ENCODE measurements around the gene EIF2D.
"Not testable (repeated sequence)": the region's sequence is repeated elsewhere in the genome, so short reads cannot be mapped to it uniquely, and the experiment has no call there.

Gene EIF2D

GRCh38 chr1:206635978-206636345 is 23.7 kb upstream of the EIF2D start:
- no peak for DNase-seq (ENCODE audit: low read depth)

- peak; percentile 93 for DNase-seq (ENCODE audit: low read depth)
Observed at GRCh38 chr1:206635080-206635977, 23.1 kb upstream of the EIF2D start, which contains the start of gene DYRK3. DYRK3 (plus strand) TSS chr1:206635536; CDS start chr1:206635704, 168 bp downstream.

GRCh38 chr1:206634365-206635079 is 22.3 kb upstream of the EIF2D start:
- peak; percentile 83 for DNase-seq (ENCODE audit: low read depth)

GRCh38 chr1:206633708-206634121 is 21.4 kb upstream of the EIF2D start:
- DNase-seq (ENCODE audit: low read depth): peak; percentile 82

- peak; percentile 82 for DNase-seq (ENCODE audit: low read depth)
Observed at GRCh38 chr1:206631085-206631509, 18.8 kb upstream of the EIF2D start.

GRCh38 chr1:206628916-206629315 is 16.7 kb upstream of the EIF2D start:
- no peak for DNase-seq (ENCODE audit: low read depth)

GRCh38 chr1:206626396-206626795 is 14.1 kb upstream of the EIF2D start:
- not testable (repeated sequence) for DNase-seq (ENCODE audit: low read depth)

- DNase-seq (ENCODE audit: low read depth): no peak
Observed at GRCh38 chr1:206609229-206609991, 2.9 kb downstream of the EIF2D start.

GRCh38 chr1:206608108-206608698 is 4.1 kb downstream of the EIF2D start:
- DNase-seq (ENCODE audit: low read depth): peak; percentile 23

GRCh38 chr1:206606867-206607266 is 5.4 kb downstream of the EIF2D start:
- no peak for DNase-seq (ENCODE audit: low read depth)

- no peak for DNase-seq (ENCODE audit: low read depth)
Observed at GRCh38 chr1:206604861-206605260, 7.4 kb downstream of the EIF2D start.

GRCh38 chr1:206600527-206600926 is 11.7 kb downstream of the EIF2D start:
- peak; percentile 65 for DNase-seq (ENCODE audit: low read depth)

GRCh38 chr1:206596319-206596666 is 16.0 kb downstream of the EIF2D start:
- no peak for DNase-seq (ENCODE audit: low read depth)

- DNase-seq (ENCODE audit: low read depth): no peak
Observed at GRCh38 chr1:206595581-206596318, 16.5 kb downstream of the EIF2D start.

GRCh38 chr1:206593351-206593925 is 18.8 kb downstream of the EIF2D start:
- no peak for DNase-seq (ENCODE audit: low read depth)

- no peak for DNase-seq (ENCODE audit: low read depth)
Observed at GRCh38 chr1:206591696-206592095, 20.6 kb downstream of the EIF2D start.

- DNase-seq (ENCODE audit: low read depth): no peak
Observed at GRCh38 chr1:206591226-206591625, 21.0 kb downstream of the EIF2D start.

- peak; percentile 16 for DNase-seq (ENCODE audit: low read depth)
Observed at GRCh38 chr1:206590025-206590758, 22.1 kb downstream of the EIF2D start.

GRCh38 chr1:206589206-206589605 is 23.1 kb downstream of the EIF2D start:
- peak; percentile 73 for DNase-seq (ENCODE audit: low read depth)

GRCh38 chr1:206588492-206588891 is 23.8 kb downstream of the EIF2D start:
- DNase-seq (ENCODE audit: low read depth): no peak
